Middle frontal gyrus (tissue), 1 donor: ENCODE data around the gene TIRAP.
"Not testable (repeated sequence)": the region's sequence is repeated elsewhere in the genome, so short reads cannot be mapped to it uniquely, and the experiment has no call there.

Experiments used
- DNase-seq: peaks from one replicate; pipeline ENCODE4 v3.0.0-alpha.2; 2015; ENCODE audit warnings: low spot score; ENCODE audit errors: extremely low spot score

TIRAP gene, protein sequence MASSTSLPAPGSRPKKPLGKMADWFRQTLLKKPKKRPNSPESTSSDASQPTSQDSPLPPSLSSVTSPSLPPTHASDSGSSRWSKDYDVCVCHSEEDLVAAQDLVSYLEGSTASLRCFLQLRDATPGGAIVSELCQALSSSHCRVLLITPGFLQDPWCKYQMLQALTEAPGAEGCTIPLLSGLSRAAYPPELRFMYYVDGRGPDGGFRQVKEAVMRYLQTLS

GRCh38 chr11:126282736-126283591 is at the start of gene TIRAP:
Gene TIRAP (plus strand): TSS chr11:126283093. CDS start chr11:126290895, 7,802 bp downstream.
- no peak for DNase-seq

GRCh38 chr11:126233391-126233790 is 49.5 kb upstream of the TIRAP start:
- no peak for DNase-seq

GRCh38 chr11:126246636-126247035 is 36.3 kb upstream of the TIRAP start:
- DNase-seq: no peak

DNA sequence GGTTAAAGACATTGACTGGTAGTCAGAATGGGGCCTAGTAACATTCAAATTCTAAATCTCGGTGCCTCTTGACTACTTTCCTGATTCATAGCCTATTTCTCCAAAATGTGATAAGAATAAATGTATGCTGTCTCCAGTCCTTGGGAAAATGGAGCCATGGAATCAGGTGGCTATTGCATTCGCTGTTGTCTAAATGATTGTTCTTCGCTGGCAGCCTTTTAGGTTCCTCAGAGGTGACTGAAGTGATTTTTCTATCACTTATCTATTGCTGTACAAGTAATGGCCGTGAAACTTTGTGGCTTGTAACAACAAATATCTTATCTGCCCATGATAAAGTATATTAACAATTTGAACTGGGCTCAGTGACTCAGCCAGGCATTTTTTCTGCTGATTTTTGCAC is 29.6 kb upstream of the TIRAP start:
- DNase-seq: no peak

GRCh38 chr11:126254819-126255218 is 28.1 kb upstream of the TIRAP start:
- no peak for DNase-seq

DNA sequence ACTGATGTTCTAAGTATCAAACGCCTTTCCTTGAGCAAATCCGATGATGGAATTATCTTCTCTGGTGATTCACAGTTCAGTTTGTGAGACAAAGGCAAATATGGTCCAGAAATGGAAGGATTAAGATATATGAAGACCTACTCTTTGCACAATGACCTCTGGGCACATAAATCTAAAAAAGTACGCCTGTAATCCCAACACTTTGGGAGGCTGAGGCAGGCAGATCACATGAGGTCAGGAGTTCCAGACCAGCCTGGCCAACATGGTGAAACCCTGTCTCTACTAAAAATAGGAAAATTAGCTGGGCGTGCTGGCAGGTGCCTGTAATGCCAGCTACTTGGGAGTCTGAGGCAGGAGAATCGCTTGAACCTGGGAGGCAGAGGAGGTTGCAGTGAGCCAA is 27.4 kb upstream of the TIRAP start:
- not testable (repeated sequence) for DNase-seq

DNA sequence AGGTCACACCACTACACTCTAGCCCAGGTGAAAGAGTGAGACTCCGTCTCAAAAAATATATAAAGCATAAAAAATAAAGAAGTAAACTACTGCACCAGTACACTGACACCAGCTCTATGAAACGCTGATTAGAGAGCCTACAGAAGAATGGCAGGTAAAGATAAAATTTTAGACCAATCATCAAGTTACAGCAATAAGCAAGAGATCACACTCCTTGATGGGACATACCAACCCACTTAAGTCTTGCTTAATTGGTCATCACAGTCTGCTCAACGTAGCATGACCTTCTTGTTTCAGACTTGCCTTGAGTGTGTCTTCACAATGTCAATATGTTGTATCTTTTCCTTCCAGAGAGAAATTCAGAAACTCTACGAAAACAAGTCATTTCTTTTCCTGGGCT is 26.7 kb upstream of the TIRAP start:
- no peak for DNase-seq

DNA sequence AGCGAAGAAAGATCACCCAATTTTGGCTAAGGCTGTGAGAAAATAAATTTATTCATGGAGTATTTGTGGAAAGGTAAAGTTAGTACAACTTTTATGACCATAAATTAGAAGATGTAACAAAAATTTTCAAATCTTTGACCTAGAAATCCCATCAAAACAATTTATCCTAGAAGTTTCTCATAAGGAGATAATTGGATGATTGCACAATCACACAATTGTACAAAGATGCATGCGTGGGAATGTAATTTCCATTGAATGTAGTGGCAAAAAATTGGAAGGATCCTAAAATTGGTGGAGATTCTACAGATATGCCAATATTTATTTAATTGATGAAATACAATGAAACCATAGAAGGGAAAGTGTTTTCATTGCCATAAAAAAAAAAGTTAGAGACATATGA is 25.7 kb upstream of the TIRAP start:
- DNase-seq: no peak

DNA sequence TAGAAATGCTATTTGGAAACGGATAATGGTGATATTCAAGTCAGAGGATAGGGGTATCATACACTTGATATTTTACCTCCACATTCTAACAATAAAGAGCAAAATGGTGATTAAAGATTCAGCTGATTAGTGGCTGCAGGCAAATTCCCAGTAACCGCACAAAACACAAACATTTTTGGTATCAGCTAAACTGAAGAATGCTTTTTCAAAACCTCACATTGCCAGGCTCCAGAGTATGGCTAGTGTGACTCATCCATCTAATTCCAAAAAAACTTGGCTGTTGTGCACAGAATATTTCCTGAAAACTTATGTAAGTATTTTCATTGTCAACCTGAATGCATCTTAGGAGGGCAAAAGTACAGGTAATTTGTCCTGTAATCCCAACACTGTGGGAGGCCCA is 25.1 kb upstream of the TIRAP start:
- DNase-seq: peak; percentile 34

GRCh38 chr11:126262216-126262615 is 20.7 kb upstream of the TIRAP start:
- no peak for DNase-seq

DNA sequence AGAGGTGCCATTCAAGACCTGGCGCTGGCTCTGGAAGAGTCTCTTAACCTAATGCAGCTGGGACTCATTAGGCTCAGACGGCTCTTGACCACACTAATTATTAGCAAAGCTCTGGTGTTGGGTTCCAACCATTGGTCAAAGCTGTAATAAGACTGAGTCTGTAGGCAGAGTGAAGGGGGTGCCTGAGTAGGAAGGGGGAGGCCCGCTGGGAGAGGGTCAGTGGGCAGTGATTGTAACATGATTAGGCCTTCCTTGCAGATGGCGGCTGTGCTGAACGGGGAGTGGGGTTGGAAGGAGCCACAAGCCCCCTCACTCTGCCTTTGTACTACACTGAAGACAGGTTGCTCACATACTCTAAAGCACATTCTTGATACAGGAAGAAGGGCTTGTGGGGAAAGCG is 19.4 kb upstream of the TIRAP start:
- DNase-seq: no peak

- no peak for DNase-seq
These were observed 17.1 kb upstream of the TIRAP start for GRCh38 chr11:126265811-126266210.

DNA sequence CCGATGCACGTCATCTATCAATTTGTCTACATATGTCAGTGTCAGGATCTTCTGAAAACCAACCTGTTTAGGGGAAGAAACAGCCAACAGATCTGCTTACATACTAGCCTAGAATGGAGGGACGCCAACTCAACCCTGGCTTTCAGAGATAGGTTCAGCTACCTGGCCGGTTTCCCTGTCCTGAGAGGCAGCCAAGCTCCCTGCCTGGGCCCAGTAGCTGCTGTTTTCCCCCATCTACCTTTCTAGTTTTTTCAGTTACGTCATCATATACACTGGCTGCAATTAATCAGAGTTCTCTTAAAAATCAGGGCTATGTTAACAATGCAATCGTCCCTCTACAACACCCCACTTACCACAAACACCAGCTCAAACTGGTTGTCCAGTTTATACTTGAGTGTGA is 15.2 kb upstream of the TIRAP start:
- no peak for DNase-seq

GRCh38 chr11:126268361-126268707 is 14.6 kb upstream of the TIRAP start:
- no peak for DNase-seq

DNA sequence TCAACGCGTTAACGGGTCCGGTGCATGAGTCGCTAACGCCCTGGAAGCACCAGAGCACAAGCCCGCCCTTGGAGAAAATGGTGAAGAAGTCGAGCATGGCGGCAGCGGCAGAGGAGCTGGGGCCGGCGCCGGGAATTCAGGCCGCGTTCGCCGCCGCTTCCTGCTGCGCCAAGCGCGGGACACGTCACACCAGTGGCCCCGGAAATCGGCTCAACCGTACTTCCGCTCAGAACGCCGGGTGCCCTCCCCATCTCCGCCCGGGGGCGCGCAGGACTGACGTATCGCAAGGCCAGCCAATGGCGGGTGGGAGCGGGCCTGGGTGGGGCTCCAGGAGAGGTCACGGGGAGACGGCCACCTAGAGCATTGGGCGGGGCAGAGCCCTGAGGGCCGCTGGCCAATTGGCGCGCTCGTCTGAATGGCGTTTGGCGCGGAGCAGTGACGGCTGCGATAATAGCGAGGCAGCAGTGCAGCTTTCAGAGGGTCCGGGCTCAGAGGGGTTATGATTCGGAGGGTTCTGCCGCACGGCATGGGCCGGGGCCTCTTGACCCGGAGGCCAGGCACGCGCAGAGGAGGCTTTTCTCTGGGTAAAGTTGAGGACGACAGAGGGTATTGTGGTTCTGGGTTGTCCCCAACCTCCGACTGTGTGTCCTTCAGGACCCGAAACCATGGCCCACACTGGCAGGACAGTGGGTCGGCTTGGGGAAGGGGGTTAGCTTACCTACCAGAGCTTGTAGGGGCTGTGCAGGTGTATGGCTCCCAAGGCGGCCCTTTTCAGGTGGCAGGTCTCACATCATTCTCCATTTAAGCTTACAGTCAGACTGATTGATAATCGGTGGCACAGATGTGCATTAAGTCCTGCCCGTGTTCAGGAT is 13.9 kb upstream of the TIRAP start, which contains the start of the genes FOXRED1 and SRPRA:
FOXRED1 (plus strand) TSS at position 447 of the 872 bp plus-strand sequence; CDS start at position 500, 53 bp downstream.
SRPRA (minus strand) TSS at position 188 of the 872 bp plus-strand sequence; CDS start at position 97, 91 bp downstream.
- peak; percentile 99 for DNase-seq

DNA sequence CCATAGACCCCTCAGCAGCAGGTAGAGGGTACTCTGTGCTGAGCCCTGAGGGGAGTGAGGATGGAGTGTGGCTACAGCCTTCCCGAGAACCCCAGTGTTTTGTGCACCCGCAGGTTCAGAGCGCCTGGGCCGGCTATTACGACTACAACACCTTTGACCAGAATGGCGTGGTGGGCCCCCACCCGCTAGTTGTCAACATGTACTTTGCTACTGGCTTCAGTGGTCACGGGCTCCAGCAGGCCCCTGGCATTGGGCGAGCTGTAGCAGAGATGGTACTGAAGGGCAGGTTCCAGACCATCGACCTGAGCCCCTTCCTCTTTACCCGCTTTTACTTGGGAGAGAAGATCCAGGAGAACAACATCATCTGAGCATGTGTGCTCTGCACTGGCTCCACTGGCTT is 5.6 kb upstream of the TIRAP start:
- DNase-seq: no peak

- DNase-seq: no peak
These were observed 5.1 kb upstream of the TIRAP start for GRCh38 chr11:126277780-126278179.

- DNase-seq: no peak
These were observed 3.7 kb upstream of the TIRAP start for GRCh38 chr11:126279191-126279590.

DNA sequence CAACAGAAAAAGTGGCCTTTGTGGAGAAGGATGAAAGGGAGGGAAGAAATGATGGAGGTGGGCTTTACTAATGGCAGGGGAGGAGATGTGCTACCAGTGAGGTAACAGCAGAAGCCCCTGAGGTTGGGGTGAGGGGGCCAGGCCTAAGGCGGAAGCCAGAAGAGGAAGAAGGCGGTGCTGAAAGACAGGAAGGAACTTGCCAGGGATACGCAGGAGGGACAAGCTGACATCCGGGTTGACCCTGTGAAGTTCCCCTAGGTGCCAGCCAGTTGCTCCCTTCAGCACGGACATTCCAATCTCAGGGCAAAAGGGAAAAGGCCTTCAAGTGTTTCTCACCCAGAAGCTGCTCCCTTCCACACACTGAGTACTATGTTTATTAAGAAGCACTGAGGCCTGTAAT is 2.3 kb upstream of the TIRAP start:
- no peak for DNase-seq

- no peak for DNase-seq
These were observed 1.6 kb upstream of the TIRAP start for GRCh38 chr11:126281245-126281644.

DNA sequence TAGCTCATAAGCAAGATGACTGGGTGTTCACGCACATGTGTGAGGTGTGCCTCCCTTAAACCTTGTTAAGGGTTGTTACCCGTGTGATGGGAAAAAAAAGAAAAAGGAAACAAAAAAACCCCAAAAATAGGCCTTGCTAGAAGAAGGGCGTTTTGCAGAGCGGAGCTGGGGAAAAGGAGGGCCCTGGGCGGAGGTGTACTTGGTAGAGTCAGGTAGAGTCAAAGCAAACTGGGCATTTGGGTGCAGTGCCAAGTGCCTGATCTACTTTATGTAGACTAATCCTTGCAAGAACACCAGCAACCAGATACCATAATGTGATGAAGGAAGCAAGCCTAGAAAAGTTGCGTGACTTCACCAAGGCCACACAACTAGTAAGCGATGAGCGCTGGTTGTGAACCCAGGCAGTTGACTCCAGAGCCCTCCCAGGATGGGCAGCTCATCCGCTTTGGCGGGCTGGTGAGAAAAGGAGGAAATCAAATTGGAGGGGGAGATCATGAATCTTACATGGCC is 1.2 kb upstream of the TIRAP start:
- DNase-seq: no peak

DNA sequence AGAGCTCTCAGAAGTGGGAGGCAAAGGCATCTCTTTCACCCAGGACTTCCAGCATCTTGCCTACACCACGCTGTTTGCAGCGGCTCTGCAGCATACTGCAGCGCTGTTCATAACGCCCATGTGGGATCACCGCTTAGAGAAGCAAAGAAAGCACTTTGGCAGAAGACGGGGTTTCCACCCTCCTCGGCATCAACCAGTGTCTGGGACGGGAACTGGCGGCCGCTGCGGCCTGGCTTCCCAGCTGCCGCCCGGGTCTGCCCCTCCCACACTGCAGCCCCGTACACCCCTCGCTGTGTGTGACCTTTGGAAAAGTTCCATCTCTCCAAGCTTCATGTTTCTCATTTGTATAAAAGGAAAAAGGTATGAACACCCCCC is 545 bp upstream of the TIRAP start:
- DNase-seq: no peak
